HEK293T (cell line): ENCODE data around the gene RPL13.

Experiments
- ARNT ChIP-seq: fragments of 450-650 bp; IDR thresholded peaks from 2 replicates; pipeline ENCODE4 v1.6.1; 2017; ENCODE audit warnings: mild to moderate bottlenecking
- ELF4 ChIP-seq: fragments of 450-650 bp; IDR thresholded peaks from 2 replicates; pipeline ENCODE4 v1.6.1; 2017; ENCODE audit warnings: antibody characterized with exemption
- FOXA1 ChIP-seq: fragments of 450-650 bp; IDR thresholded peaks from 2 replicates; pipeline ENCODE4 v1.6.1; 2016; ENCODE audit warnings: mild to moderate bottlenecking
- FOXM1 ChIP-seq: fragments of 450-650 bp; IDR thresholded peaks from 2 replicates; pipeline ENCODE4 v1.6.1; 2017; ENCODE audit warnings: mild to moderate bottlenecking, borderline replicate concordance
- SUZ12 ChIP-seq: fragments of 450-650 bp; IDR thresholded peaks from 2 replicates; pipeline ENCODE4 v1.6.1; 2016; ENCODE audit warnings: mild to moderate bottlenecking

DNA sequence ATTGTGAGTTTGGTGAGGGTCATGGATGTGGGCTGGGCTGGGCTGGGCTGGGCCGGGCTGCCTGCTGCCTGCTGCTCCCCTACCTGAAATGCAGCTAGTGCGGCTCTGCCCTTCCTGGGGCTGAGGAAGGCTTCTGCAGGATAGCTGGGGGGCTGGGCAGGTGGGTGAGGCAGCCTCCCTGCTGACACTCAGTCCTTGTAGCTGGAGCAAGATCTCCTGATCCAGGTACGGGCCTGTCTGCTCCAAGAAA is 4.7 kb downstream of the RPL13 start:
- TF ChIP-seq SUZ12 (no peak), ARNT (no peak), FOXM1 (no peak), ELF4 (no peak), FOXA1 (no peak)
